Measurements from ENCODE around the gene OR2AK2.

Gene OR2AK2

GRCh38 chr1:247998811-247999210, 33.8 kb downstream of the OR2AK2 start:
- Mint-ChIP-seq H3K4me3 (no peak overlapping the region), H3K27ac (no peak overlapping the region), H3K36me3 (peaks cover 2% of the 10 kb centered on the region), H3K4me1 (ENCODE audit: low read depth) (no peaks in the 10 kb centered on the region), H3K9me3 (ENCODE audit: low read depth) (no peaks in the 10 kb centered on the region), H3K27me3 (no peaks in the 10 kb centered on the region)

- no peaks in the 10 kb centered on the region for H3K4me1 Mint-ChIP-seq (ENCODE audit: low read depth)
- no peaks in the 10 kb centered on the region for H3K9me3 Mint-ChIP-seq (ENCODE audit: low read depth)
- H3K27me3 Mint-ChIP-seq: no peaks in the 10 kb centered on the region
- no peak overlapping the region for H3K4me3 Mint-ChIP-seq
- no peak overlapping the region for H3K27ac Mint-ChIP-seq
- H3K36me3 Mint-ChIP-seq: peaks cover 2% of the 10 kb centered on the region
Measured at GRCh38 chr1:248000169-248000568, 35.1 kb downstream of the OR2AK2 start.

DNA sequence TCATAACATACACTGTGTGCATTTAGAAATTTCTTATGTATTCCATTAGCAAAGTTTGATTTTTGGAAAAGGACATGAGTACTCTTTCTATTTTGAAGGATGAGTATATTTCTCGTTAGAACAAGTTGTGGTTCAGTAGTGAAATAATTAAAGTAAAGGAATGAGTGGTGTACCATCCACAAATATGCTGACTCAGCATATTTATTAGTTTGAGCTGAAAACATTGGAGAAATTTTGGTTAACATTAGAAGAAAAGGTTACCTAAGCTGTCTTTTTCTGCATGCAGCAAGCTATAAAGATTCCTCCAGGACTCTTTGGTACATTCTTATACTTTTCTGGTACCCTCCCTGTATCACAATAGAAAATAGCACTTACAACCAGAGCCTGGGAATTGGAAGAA, 42.7 kb downstream of the OR2AK2 start:
- no peak overlapping the region for H3K27ac Mint-ChIP-seq
- peaks cover 14% of the 10 kb centered on the region for H3K9me3 Mint-ChIP-seq (ENCODE audit: low read depth)
- no peak overlapping the region for H3K4me3 Mint-ChIP-seq
- H3K27me3 Mint-ChIP-seq: no peaks in the 10 kb centered on the region
- peaks cover 5% of the 10 kb centered on the region for H3K36me3 Mint-ChIP-seq
- H3K4me1 Mint-ChIP-seq (ENCODE audit: low read depth): no peaks in the 10 kb centered on the region

GRCh38 chr1:248009681-248010080, 44.6 kb downstream of the OR2AK2 start:
- Mint-ChIP-seq H3K4me3 (no peak overlapping the region), H3K27me3 (no peaks in the 10 kb centered on the region), H3K27ac (no peak overlapping the region), H3K4me1 (ENCODE audit: low read depth) (no peaks in the 10 kb centered on the region), H3K9me3 (ENCODE audit: low read depth) (peaks cover 14% of the 10 kb centered on the region), H3K36me3 (peaks cover 5% of the 10 kb centered on the region)

- Mint-ChIP-seq H3K36me3 (peaks cover 5% of the 10 kb centered on the region), H3K27me3 (no peaks in the 10 kb centered on the region), H3K27ac (no peak within 1 kb of the TSS), H3K4me3 (no peak within 1 kb of the TSS), H3K9me3 (ENCODE audit: low read depth) (peaks cover 11% of the 10 kb centered on the region), H3K4me1 (ENCODE audit: low read depth) (no peaks in the 10 kb centered on the region)
Measured at GRCh38 chr1:248013229-248013710, 48.2 kb downstream of the OR2AK2 start, which contains the start of gene OR2L5. Gene OR2L5, plus strand, starts transcription at chr1:248013660. Its CDS starts 8,288 bp downstream, at chr1:248021948.

DNA sequence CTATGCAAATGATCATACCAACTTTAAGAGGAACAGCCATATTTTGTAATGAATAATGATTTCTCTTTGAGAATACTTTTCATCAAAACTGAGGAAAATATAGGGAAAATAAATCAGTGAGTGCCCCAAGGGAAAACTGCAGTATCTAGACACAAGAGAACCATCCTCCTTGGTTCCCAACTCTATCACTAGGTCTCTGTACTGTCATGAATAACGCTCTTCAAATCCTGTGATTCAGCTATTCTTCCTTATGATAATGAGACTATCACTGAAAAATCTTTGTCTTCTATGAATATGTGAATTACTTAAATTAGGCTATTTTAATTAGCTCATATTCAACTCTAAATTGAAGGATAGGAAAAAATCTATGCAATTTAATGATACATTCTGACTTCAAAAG, 50.8 kb downstream of the OR2AK2 start:
- H3K4me1 Mint-ChIP-seq (ENCODE audit: low read depth): no peaks in the 10 kb centered on the region
- no peaks in the 10 kb centered on the region for H3K27me3 Mint-ChIP-seq

More for the DNA sequence above, 50.8 kb downstream of the OR2AK2 start:
- Mint-ChIP-seq H3K9me3 (ENCODE audit: low read depth) (peaks cover 9% of the 10 kb centered on the region), H3K4me3 (no peak overlapping the region), H3K36me3 (no peaks in the 10 kb centered on the region), H3K27ac (no peak overlapping the region)
